CD14-positive monocyte (primary cell): ENCODE data around the gene ST8SIA3. TPM values are rescaled to one million over a fixed set of nuclear protein-coding genes. Genes with fewer than 3 reads are reported as not detected.
A peak's percentile ranks its signal among the peaks of the same experiment; 100 is the strongest.

Experiments
- DNase-seq, 3 donors: peaks; one replicate each; pipeline ENCODE4 v3.0.0-alpha.2; 2011 to 2022
- H2AFZ ChIP-seq: 2 replicates; pipeline ENCODE4 v1.6.0; 2012; ENCODE audit warnings: mild to moderate bottlenecking, low read depth, low read length, inconsistent platforms; ENCODE audit not compliant: insufficient read depth, poor library complexity, severe bottlenecking
- H3K27ac ChIP-seq, 2 donors: 1 replicate in 1 of 2; 2 replicates in 1 of 2; pipeline ENCODE4 v1.5.1; 2012 to 2013; ENCODE audit warnings: low read length in 2 of 2, control low read depth in 1 of 2, inconsistent platforms in 1 of 2, low read depth in 1 of 2, mild to moderate bottlenecking in 1 of 2
- H3K27me3 ChIP-seq, 2 donors: one replicate each; pipeline versions ENCODE4 v1.6.0 to v1.6.1; 2011 to 2013; ENCODE audit warnings: low read length in 2 of 2; ENCODE audit not compliant: control insufficient read depth in 2 of 2, insufficient read depth in 2 of 2
- H3K36me3 ChIP-seq, 2 donors: replicated peaks in 1 of 2; 1 replicate in 1 of 2; 2 replicates in 1 of 2; pipeline versions ENCODE4 v1.5.1 to v1.6.1; 2012 to 2013; ENCODE audit warnings: low read length in 2 of 2, control low read depth in 1 of 2, inconsistent platforms in 1 of 2, mild to moderate bottlenecking in 1 of 2; ENCODE audit not compliant: insufficient read depth in 2 of 2, control insufficient read depth in 1 of 2
- H3K4me1 ChIP-seq, 2 donors: 1 replicate in 1 of 2; 2 replicates in 1 of 2; pipeline versions ENCODE4 v1.5.1 to v1.6.1; 2012 to 2013; ENCODE audit warnings: low read length in 2 of 2, control low read depth in 1 of 2, inconsistent platforms in 1 of 2, mild to moderate bottlenecking in 1 of 2, moderate library complexity in 1 of 2; ENCODE audit not compliant: insufficient read depth in 2 of 2, control insufficient read depth in 1 of 2
- H3K4me2 ChIP-seq: replicated peaks from 2 replicates; pipeline ENCODE3; 2012; ENCODE audit warnings: low read length, moderate library complexity, mild to moderate bottlenecking; ENCODE audit not compliant: poor library complexity, severe bottlenecking; ENCODE audit errors: extremely low read depth
- H3K4me3 ChIP-seq, 3 experiments: fragments of 200-600 bp in 1 of 3; sonication (generic) in 1 of 3; replicated peaks in 1 of 3; 1 replicate in 2 of 3; 2 replicates in 1 of 3; pipeline ENCODE4 v1.5.1; 2011 to 2013; ENCODE audit warnings: low read length in 3 of 3, mild to moderate bottlenecking in 3 of 3, control low read depth in 2 of 3, low read depth in 2 of 3, inconsistent platforms in 1 of 3, moderate library complexity in 1 of 3
- H3K79me2 ChIP-seq: 2 replicates; pipeline ENCODE4 v1.6.0; 2012; ENCODE audit warnings: mild to moderate bottlenecking, control low read depth, inconsistent platforms, low read length, moderate library complexity; ENCODE audit not compliant: insufficient read depth
- H3K9ac ChIP-seq: 2 replicates; pipeline ENCODE4 v1.6.0; 2017; ENCODE audit warnings: low read length, mild to moderate bottlenecking; ENCODE audit not compliant: insufficient read depth, poor library complexity, severe bottlenecking
- H3K9me3 ChIP-seq, 2 donors: replicated peaks in 1 of 2; 1 replicate in 1 of 2; 2 replicates in 1 of 2; pipeline versions ENCODE4 v1.5.1 to v1.6.1; 2012 to 2013; ENCODE audit warnings: low read length in 2 of 2, control low read depth in 1 of 2; ENCODE audit not compliant: control insufficient read depth in 1 of 2, insufficient read depth in 1 of 2
- H4K20me1 ChIP-seq: 2 replicates; pipeline ENCODE4 v1.6.0; 2012; ENCODE audit warnings: mild to moderate bottlenecking, low read length, control low read depth, moderate library complexity; ENCODE audit not compliant: insufficient read depth
- H3K27ac Mint-ChIP-seq, 7 donors: one replicate each; pipeline ENCODE4 v1.8.0; 2020; ENCODE audit warnings: mild to moderate bottlenecking in 7 of 7, mixed read lengths in 7 of 7, moderate library complexity in 6 of 7, inconsistent platforms in 2 of 7
- H3K27me3 Mint-ChIP-seq, 3 donors: one replicate each; pipeline ENCODE4 v1.8.0; 2021 to 2022; ENCODE audit warnings: low read depth in 3 of 3, mild to moderate bottlenecking in 3 of 3, mixed read lengths in 3 of 3, moderate library complexity in 3 of 3, inconsistent platforms in 1 of 3
- H3K36me3 Mint-ChIP-seq, 2 donors: one replicate each; pipeline ENCODE4 v1.8.0; 2020; ENCODE audit warnings: mixed read lengths in 2 of 2, inconsistent platforms in 1 of 2, mild to moderate bottlenecking in 1 of 2
- H3K4me1 Mint-ChIP-seq: one replicate; pipeline ENCODE4 v1.8.0; 2020; ENCODE audit warnings: mild to moderate bottlenecking, mixed read lengths
- H3K4me3 Mint-ChIP-seq, 2 donors: one replicate each; pipeline ENCODE4 v1.8.0; 2020; ENCODE audit warnings: mild to moderate bottlenecking in 2 of 2, mixed read lengths in 2 of 2, moderate library complexity in 1 of 2
- H3K9me3 Mint-ChIP-seq, 7 donors: one replicate each; pipeline ENCODE4 v1.8.0; 2020 to 2022; ENCODE audit warnings: mixed read lengths in 7 of 7, mild to moderate bottlenecking in 6 of 7, moderate library complexity in 6 of 7, inconsistent platforms in 2 of 7
- CTCF ChIP-seq: fragments of 200-600 bp; IDR thresholded peaks from one replicate; pipeline ENCODE4 v1.8.0; 2022; ENCODE audit warnings: antibody characterized with exemption, mild to moderate bottlenecking
- WGBS: methylation state at CpG from one replicate; pipeline ENCODE4 v1.1.5; 2013; ENCODE audit warnings: missing lambda C conversion rate; ENCODE audit not compliant: insufficient coverage; 5-methylcytosine and 5-hydroxymethylcytosine counted together
- intact Hi-C, 2 donors: fragments of 100-400 bp; cut with micrococcal nuclease; formaldehyde crosslinking; loops; one replicate each; pipeline versions ENCODE4 v1.15.0 to v1.15.1; 2023
- polyA plus RNA-seq, 3 donors: library from polyadenylated mRNA; depleted of rRNA in 1 of 3; unstranded in 2 of 3; stranded (reverse) in 1 of 3; fragments of 300-500 nt in 2 of 3; fragments of >200 nt in 1 of 3; fragmentation: Illumina TruSeq in 2 of 3; gene quantifications; 1 replicate in 2 of 3; 2 replicates in 1 of 3; pipeline ENCODE4 v1.2.3, GENCODE V29; 2012 to 2021

The ST8SIA3 gene
- polyA plus RNA-seq, 3 donors, result not detected

GRCh38 chr18:57362714-57363113 lies 10.4 kb downstream of the ST8SIA3 start:
- Histone ChIP-seq H3K9me3 (no peaks in the 10 kb centered on the region), H3K27ac (no peak overlapping the region), H3K27me3 (no peaks in the 10 kb centered on the region), H2AFZ (no peak overlapping the region), H3K36me3 (no peaks in the 10 kb centered on the region), H3K4me3 (no peak overlapping the region), H3K4me2 (no peak overlapping the region), H3K4me1 (no peaks in the 10 kb centered on the region), H3K9ac (no peak overlapping the region), H4K20me1 (no peaks in the 10 kb centered on the region), H3K79me2 (no peaks in the 10 kb centered on the region)
- DNase-seq, result no peak
- Mint-ChIP-seq H3K4me1 (no peaks in the 10 kb centered on the region), H3K36me3 (no peaks in the 10 kb centered on the region), H3K9me3 (peaks cover 0 to 2% (median 0%) of the 10 kb centered on the region in 7 donors), H3K27me3 (peaks cover 5 to 12% (median 9%) of the 10 kb centered on the region in 3 donors), H3K4me3 (no peak overlapping the region), H3K27ac (no peak overlapping the region)
- intact Hi-C loops, result no loop called here
- TF ChIP-seq CTCF, result no peak

- H3K27ac Mint-ChIP-seq, result peak overlapping the region in 1 of 7 donors; percentile 6
- Histone ChIP-seq H3K36me3 (no peaks in the 10 kb centered on the region), H3K9ac (no peak overlapping the region), H2AFZ (no peak overlapping the region), H3K27ac (no peak overlapping the region), H3K4me2 (no peak overlapping the region), H4K20me1 (no peaks in the 10 kb centered on the region), H3K27me3 (no peaks in the 10 kb centered on the region), H3K79me2 (no peaks in the 10 kb centered on the region), H3K4me1 (no peaks in the 10 kb centered on the region), H3K4me3 (no peak overlapping the region), H3K9me3 (no peaks in the 10 kb centered on the region)
- H3K27me3 Mint-ChIP-seq, result peaks cover 4 to 10% (median 9%) of the 10 kb centered on the region in 3 donors
- no peaks in the 10 kb centered on the region for H3K4me1 Mint-ChIP-seq
- peaks cover 0 to 2% (median 0%) of the 10 kb centered on the region in 7 donors for H3K9me3 Mint-ChIP-seq
- no peak for DNase-seq
- intact Hi-C loops, result no loop called here
- no peaks in the 10 kb centered on the region for H3K36me3 Mint-ChIP-seq
- no peak for TF ChIP-seq CTCF
- WGBS, result no CpG with 5 or more reads among the region's 2 CpGs
- no peak overlapping the region for H3K4me3 Mint-ChIP-seq
These were observed 12.1 kb downstream of the ST8SIA3 start for GRCh38 chr18:57364460-57364859.
